HG03571 (cell line): ENCODE measurements around the gene STAT5B.
"Not testable (repeated sequence)": the region's sequence is repeated elsewhere in the genome, so short reads cannot be mapped to it uniquely, and the experiment has no call there.

Experiments
- ATAC-seq: cut with Tn5 transposase; IDR thresholded peaks from one replicate; pipeline ENCODE4 v1.9.1; 2021; ENCODE audit not compliant: unreplicated experiment

Gene STAT5B

DNA sequence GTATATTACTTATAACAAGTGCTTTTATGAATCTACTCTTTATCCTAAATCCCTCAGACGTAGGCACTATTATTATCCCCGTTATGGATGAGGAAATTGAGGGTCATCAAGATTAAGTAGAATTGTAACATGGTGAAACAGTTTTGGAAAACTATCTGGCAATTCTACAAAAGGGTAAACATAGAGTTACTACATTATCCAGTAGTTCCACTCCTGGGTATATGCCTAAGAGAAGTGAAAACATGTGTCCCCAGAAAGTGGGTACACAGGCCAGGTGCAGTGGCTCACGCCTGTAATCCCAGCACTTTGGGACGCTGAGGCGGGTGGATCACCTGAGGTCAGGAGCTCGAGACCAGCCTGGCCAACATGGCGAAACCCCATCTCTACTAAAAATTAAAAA is 36.6 kb downstream of the STAT5B start:
- not testable (repeated sequence) for ATAC-seq

DNA sequence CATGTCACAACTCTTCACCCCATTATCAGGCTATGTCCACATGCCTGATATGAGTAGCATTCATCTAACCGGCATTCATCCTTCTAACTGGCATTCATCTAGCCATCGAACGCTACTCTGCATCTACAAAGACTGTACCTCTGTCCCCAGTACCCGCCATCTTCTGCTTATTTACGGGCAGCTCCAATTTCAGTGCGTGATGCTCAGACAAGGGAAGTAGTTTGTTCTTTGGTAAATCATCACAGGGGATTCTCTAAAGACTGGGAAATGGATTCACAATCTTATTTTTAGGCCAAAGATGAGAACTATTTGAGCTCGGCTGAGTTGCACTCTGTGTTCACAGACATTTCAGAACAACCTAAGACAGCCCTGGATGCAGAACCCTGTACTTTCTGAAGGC is 39.4 kb downstream of the STAT5B start:
- no peak for ATAC-seq

DNA sequence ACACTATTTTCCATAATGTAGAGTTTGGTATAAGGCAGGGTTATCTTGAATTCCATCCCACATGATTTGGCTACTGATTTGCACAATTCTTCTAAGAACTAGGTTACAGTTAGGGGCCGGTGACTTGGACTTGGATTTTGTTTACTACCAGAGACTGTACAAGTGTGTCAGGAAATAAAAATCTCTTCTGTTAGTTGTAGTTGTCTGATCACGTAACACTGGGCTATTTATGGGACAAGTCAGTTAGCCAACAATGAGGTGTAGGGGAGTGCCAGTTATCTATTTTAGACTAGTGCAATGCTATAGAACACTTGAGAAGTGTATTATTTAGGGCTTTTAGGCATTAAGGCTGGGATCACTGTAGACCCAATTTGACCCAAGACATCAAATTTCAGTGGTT is 42.2 kb downstream of the STAT5B start:
- ATAC-seq = no peak

DNA sequence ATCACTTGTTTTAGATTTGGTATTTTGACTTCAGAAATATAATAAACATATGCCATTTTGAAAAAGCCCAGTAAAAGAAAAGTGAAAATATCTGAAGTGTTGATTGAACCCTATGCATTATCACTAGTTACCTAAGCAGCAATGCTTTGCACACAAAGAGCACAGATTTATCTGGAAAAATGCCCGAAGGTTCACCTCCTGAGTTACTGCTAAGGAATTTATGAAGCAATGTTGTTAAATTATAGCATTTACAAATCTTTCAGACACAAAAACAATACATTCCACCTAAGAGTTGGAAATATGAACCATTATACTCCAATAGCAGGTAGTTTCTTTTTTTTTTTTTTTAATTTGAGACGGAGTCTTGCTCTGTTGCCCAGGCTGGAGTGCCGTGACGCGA is 43.0 kb downstream of the STAT5B start:
- no peak for ATAC-seq

DNA sequence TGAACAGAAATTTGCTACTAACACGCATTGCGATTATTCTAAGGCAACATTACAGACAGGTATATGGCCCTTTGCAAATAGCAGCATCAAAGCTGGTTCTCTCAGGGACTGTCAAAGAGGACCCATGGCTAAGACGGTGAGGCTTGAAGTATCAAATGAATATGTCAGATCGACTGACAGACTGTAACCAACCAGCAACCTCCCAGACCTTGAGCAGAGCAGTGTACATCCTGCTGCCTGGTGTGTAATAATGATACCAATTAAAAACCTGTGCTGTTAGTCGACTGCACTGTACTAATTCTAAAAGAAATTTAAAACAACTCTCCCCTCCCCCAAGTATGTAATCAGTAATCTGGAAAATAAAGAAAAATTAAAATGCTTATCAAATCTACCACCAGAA is 46.0 kb downstream of the STAT5B start:
- ATAC-seq = no peak

DNA sequence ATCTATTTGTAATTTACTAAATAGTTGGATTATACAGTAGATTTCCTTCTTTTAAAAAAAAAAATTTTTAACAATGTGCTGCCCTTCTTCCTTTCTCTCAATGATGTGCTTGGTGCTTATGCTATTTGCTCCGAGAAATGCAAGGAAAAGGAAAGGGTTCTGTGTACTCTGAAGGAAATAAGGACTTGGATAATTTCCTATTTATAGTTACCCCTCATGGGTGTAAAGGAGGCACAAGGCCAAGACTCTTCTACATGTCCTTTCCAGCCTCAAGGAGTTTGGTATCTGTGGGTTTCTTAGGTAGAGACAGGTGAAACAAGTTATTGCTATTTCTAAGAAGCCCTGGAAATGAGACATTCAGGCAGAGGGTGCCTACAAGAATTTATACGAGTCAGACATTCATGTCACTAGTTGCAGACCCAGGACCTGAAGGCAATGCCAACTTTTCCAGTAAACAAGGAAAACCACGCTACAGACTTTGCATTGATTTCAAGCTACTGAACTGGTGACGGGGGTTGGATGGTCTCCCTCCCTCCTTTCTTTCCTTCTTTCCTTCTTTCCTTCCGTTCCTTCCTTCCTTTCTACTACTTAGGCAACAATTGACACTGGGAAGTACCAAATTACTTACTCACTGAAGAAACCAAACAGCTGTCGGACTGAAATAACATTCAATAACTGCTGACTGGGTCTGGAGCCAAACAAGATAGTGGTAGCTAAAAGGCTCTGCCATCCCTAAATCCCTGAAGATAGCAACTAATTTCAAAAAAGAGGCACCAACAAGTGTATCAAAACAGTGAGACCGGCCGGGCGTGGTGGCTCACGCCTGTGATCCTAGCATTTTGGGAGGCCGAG is 48.1 kb downstream of the STAT5B start:
- no peak for ATAC-seq

DNA sequence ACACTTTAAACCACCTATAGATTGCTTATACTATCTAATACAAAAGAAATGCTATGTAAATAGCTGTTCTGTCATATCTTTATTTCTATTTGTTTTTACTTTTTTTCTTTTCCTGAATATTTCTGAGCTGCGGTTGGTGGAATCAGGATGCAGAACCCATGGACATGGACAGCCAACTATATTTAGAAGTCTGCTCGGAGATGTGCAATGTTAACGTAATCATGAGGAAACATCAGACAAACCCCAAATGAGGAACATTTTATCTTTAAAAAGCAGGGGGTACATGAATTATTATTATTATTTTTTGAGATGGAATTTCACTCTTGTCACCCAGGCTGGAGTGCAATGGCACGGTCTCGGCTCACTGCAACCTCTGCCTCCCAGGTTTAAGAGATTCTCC is 50.5 kb downstream of the STAT5B start:
- ATAC-seq = no peak

DNA sequence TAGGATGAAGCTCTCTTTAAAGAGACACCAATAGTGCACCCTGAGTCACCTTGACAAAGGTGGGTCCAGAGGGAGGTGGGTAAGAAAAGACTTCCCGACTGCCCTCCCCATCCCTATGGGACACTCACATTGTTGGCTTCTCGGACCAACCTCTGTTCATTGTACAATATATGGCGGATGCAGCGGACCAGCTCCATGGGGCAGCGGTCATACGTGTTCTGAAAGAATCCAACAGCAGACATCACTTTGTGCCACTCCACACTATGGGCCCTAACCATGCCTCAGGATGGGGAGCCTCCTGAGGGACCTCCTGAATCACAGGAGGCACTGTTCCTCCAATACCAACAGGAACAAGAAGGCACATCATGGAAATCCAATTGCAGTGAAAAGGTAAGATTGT is 51.5 kb downstream of the STAT5B start:
- ATAC-seq = no peak

DNA sequence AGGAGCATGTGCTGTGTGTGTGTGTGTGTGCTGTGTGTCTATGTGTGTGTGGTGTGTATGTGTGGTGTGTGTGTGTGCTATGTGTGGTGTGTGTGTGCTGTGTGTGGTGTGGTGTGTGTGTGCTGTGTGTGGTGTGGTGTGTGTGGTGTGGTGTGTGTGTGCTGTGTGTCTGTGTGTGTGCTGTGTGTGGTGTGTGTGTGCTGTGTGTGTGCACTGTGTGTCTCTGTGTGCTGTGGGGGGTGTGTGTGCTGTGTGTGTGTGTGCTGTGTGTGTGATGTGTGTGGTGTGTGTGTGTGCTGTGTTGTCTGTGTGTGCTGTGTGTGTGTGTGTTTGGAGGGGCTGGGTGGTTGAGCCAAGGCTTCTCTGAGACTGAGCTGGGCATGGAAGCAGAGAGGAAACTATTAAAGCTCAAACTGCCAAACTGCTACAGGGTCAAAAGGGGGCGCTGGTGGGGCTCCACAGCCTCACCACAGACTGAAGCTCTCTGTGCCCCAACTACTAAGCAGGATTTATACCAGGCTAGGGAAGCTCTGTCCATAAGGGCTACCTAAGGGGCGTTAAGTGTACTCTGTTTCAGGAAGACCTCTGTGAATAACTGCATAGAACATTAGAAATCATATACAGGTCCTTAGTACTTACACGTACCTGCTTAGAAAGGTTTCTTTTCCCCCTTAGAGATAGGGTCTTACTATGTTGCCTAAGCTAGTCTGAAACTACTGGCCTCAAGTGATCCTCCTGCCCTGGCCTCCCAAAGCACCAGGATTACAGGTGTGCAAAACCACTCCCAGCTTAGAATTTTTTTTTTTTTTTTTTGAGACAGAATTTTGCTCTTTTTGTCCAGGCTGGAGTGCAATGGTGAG is 54.1 kb downstream of the STAT5B start:
- ATAC-seq = no peak

DNA sequence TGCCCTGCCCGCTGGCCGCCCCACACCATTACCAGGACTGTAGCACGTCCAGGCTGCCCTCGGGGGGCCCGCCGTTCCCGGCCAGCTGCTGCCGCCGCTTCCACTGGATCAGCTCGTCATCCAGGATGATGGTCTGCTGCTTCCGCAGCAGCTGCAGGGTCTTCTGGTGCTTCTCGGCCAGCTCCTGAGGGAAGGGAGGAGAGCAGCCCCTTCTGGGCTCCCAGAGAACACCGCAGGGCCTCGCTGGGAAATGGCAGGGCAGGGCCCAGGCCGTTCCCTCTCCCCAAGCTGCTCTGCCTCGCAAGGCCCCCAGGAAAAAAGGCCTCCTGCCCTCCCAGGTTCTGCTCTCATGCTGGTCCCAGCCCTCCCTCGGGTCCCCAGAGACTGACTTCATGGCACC is 56.9 kb downstream of the STAT5B start:
- ATAC-seq = not testable (repeated sequence)

DNA sequence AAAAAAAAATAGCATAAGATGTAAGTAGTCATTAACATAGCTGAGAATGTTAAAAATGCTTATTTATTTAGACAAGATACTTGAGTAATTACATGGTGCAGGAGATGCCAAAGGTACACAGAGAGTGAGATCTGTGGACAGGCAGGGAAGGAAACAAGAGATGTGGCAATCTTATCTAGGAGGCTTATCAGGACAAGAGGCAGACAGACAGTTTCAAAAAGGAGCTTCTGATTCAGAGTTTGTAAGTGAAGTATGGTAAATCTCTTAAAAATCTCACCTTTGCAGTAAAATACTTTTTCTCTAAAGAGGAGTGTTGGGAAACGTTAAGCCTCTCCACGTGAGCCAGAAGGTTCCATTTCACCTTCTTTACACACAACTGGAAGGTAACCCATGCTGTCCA is 62.0 kb downstream of the STAT5B start:
- no peak for ATAC-seq

DNA sequence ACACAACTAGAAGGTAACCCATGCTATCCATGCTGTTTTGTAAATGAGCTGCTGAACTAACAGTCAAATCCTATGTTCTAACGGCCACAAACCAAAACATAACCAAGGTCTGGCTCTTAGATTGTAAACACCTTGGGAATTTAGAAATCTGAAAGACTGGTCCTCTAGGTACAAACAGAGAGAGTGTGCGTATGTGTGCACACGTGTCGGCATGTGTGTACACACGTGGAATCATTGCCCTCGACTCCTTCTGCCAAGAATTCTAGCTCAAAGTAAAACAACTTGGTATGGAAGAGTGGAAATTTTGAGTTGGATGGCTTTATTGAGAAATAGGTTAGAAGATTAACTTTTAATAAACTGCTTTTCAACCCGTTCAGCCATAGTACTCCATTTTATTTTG is 63.8 kb downstream of the STAT5B start:
- ATAC-seq = no peak

DNA sequence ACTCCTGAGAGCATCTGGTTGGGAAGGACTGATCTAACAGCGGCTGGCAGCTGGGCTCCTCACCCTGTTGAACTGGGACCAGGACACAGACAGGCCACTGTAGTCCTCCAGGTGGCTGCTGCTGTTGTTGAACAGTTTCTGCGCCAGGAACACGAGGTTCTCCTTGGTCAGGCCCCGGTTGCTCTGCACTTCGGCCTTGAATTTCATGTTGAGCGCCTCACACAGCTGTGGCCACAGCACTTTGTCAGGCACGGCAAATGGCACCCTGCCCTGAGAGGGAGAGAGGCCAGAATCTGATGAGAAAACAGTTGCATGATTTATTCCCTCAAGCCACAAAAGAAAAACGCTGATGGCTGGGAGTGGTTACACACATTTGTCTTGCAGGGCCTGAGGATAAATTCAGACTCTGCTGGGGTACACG is 64.3 kb downstream of the STAT5B start:
- ATAC-seq = not testable (repeated sequence)

DNA sequence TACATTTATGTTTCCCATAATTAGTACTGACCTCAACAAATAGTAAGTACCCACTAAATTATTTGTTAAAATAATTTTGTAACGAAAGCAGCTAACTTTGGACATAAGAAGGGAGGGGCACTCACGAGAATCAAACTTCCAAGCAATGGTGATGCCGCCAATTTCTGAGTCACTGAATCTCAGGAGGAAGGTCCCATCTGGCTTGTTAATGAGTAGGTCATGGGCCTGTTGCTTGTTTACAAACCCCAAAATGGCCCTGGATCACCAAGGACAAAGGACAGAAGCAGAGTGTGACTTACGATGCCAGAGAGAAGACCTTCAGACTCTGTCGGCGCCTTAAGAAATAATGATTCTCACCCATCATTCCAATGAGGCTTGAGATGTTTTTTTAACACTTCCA is 66.1 kb downstream of the STAT5B start:
- ATAC-seq = no peak

DNA sequence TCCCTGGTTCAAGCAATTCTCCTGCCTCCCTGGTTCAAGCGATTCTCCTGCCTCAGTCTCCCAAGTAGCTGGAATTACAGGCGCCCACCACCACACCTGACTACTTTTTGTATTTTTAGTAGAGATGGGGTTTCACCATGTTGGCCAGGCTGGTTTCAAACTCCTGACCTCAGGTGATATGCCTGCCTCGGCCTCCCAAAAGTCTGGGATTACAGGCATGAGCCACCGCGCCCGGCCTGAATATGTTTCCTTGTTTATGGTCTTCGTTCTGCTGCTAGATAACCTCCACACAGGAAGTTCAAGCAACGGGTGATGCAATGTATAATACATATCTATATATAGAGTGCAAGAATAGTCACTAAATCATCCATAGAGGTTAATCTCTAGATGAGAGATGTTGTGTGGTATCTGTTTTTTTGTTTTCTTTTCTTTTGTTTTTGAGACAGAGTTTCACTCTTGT is 70.0 kb downstream of the STAT5B start:
- ATAC-seq = not testable (repeated sequence)

DNA sequence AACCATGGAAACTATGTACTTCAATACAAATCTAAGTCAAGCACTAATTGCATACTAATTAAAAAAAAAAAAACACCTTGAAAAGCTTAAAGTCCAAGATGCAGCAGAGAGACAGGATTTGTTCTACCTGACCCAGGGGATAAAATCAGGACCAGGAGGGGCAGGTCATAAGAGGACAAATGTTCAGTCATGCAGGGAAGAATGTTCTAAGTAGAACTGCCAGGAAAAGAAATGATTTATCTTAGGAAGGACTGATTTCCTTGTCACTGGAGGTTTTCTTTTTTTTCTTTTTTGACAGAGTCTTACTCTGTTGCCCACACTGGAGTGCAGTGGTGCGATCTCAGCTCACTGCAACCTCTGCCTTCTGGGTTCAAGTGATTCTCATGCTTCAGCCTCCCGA is 72.8 kb downstream of the STAT5B start:
- no peak for ATAC-seq

DNA sequence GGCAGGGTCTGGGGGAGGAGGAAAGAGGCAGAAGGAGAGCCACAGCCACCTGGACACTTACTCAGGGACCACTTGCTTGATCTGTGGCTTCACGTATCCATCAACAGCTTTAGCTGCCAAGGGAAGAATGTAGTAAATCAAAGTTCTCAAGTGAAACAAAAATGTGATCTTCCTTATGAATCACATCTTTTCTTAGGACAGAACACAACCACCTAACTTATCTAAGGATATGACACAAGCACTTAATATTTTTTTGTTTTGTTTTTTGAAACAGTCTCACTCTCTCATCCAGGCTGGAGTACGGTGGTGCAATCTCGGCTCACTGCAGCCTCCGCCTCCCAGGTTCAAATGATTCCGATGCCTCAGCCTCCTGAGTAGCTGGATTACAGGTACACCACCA is 73.5 kb downstream of the STAT5B start:
- no peak for ATAC-seq

DNA sequence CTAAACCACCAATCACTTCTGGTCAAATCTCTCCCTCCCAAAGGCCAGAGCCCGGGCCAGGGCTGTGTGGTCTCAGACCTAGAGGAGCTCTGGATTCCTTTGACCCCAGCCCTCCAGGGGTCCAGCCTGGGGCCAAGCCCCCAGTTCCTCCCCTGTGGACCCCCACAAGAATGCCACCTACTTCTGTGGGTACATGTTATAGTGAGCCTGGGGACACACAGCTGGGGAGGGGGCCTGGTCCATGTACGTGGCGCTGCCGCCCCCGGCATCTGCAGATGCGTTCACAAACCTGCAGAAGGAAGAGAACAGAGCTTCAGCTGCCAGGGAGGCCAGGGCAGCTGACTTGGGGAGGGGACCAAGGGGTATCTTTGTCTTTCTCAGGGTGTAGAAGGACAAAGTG is 74.0 kb downstream of the STAT5B start:
- ATAC-seq = no peak

DNA sequence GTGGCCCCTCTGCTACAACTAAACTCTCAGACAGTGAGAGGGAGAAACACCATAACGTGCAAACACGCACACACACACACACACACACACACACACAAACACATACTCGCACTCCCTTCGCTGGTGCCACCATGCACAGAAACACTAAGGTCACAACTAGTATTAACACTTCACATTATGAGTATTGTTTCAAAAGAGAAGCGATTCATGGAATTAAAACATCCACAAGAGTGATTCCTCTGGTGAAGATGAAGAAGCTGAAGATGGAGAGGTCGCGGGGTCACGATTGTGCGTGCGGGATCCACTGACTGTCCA is 74.8 kb downstream of the STAT5B start:
- ATAC-seq = no peak

DNA sequence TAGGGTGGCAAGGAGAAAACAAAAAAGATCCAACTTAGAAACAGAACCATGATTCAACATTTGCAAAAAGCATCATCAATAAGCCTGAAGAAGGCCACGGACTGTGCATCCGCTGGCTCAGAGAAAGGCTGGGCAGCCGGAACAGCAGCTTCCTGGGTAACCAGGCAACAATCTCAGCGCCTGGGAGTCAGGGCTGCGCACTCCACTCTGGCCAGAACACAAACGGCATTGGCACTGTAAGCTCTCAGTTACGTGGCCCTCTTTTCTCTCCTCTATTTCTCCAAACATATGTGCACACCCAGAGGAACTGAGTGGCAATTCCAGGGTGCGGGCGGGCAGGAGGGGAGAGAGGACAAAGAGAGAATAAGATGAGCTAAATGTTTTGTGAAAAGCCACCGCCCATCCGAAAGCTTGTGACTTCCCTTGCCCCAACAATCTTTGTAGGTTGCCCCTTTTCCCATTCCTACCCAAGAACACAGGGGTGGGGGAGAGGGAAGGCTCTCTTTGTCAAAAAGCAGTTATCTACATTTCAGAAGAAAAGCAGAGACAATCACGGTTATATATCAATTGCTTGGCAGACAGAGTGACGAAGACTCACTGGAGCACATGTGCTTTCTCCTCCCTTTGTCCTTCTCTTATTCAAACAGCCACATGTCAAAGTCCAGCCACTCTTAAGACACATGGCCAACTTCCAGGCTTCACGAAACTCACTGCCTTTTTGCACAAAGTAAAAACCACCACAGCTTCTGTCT is 75.3 kb downstream of the STAT5B start:
- ATAC-seq = no peak

DNA sequence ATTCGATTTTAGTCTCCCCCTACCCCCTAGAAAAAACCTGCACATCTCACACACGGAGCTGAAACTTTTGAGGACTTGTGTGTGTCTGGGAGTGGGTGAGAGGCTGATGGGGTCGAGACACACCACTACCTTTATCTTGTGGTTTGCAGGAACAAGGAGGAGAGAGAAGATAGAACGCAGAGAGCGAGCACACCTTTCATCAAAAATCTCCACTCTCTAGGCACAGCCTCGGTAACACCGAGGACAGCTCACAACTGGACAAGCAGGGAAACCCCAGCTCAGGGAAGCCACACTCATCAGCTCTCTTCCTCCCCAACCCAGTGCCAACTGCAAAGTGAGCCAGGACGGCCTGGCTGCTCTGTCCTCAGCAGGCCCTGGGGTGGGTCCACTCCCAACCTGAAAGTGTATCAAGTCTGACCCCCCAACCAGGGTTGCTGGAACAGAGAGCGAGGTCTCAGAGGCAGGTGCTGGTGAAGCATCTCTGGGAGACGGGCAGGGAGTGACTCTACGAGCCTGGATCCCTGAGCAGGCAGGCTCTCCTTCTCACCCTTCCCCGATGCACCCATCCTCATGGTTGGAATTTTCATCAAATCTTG is 76.7 kb downstream of the STAT5B start:
- ATAC-seq = no peak
